HL-60 (cell line): Measurements from ENCODE around the gene SLC22A5.

Source experiments
- DNase-seq, 2 experiments: peaks; one replicate each; pipeline ENCODE4 v3.0.0-alpha.2; 2010 to 2020; ENCODE audit warnings: low read depth in 1 of 2, low spot score in 1 of 2
- H3K27ac ChIP-seq: fragments of 250-450 bp; sonication (Bioruptor Pico); replicated peaks from 2 replicates; pipeline ENCODE4 v1.5.1; 2020; ENCODE audit warnings: mild to moderate bottlenecking, moderate library complexity
- H3K27me3 ChIP-seq: fragments of 250-450 bp; sonication (Bioruptor Pico); 2 replicates; pipeline ENCODE4 v1.5.1; 2021; ENCODE audit warnings: mild to moderate bottlenecking, moderate library complexity; ENCODE audit not compliant: insufficient read depth, poor library complexity, severe bottlenecking
- H3K4me3 ChIP-seq: replicated peaks from 2 replicates; pipeline ENCODE4 v1.5.1; 2011; ENCODE audit warnings: mild to moderate bottlenecking, control low read depth, low read length; ENCODE audit not compliant: insufficient read depth
- GABPA ChIP-seq: IDR thresholded peaks from 2 replicates; pipeline ENCODE4 v1.6.1; 2012; ENCODE audit warnings: low read depth
- POLR2AphosphoS5 ChIP-seq: IDR thresholded peaks from 2 replicates; pipeline ENCODE4 v1.6.1; 2012; ENCODE audit warnings: low read depth
- SPI1 ChIP-seq: IDR thresholded peaks from 2 replicates; pipeline ENCODE4 v1.6.1; 2012; ENCODE audit warnings: low read depth, mild to moderate bottlenecking, borderline replicate concordance
- TF ChIP-seq, protein P1 (sequence below): IDR thresholded peaks from one replicate; pipeline ENCODE4 v1.5.1; 2011; ENCODE audit warnings: low read length, control low read depth, inconsistent platforms; ENCODE audit not compliant: insufficient read depth
- TF ChIP-seq, protein P2 (sequence below): IDR thresholded peaks from 2 replicates; pipeline ENCODE4 v1.6.1; 2012; ENCODE audit warnings: low read depth; ENCODE audit not compliant: insufficient replicate concordance

Gene SLC22A5

DNA sequence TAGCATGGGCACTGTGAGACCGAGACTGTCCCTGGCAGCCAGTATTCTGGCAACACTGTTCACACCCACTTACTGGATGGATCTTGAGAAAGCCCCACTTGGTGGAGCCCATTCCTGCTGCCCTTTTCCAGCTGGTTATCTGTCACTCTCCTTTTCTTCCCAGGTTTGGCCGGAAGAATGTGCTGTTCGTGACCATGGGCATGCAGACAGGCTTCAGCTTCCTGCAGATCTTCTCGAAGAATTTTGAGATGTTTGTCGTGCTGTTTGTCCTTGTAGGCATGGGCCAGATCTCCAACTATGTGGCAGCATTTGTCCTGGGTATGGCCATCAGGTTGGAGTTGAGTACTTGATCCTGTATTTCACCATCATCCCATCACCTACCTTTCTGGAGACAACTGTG, 14.5 kb downstream of the SLC22A5 start:
- TF ChIP-seq, protein P1, sequence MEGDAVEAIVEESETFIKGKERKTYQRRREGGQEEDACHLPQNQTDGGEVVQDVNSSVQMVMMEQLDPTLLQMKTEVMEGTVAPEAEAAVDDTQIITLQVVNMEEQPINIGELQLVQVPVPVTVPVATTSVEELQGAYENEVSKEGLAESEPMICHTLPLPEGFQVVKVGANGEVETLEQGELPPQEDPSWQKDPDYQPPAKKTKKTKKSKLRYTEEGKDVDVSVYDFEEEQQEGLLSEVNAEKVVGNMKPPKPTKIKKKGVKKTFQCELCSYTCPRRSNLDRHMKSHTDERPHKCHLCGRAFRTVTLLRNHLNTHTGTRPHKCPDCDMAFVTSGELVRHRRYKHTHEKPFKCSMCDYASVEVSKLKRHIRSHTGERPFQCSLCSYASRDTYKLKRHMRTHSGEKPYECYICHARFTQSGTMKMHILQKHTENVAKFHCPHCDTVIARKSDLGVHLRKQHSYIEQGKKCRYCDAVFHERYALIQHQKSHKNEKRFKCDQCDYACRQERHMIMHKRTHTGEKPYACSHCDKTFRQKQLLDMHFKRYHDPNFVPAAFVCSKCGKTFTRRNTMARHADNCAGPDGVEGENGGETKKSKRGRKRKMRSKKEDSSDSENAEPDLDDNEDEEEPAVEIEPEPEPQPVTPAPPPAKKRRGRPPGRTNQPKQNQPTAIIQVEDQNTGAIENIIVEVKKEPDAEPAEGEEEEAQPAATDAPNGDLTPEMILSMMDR: no peak
- TF ChIP-seq GABPA: no peak
- TF ChIP-seq, protein P2, sequence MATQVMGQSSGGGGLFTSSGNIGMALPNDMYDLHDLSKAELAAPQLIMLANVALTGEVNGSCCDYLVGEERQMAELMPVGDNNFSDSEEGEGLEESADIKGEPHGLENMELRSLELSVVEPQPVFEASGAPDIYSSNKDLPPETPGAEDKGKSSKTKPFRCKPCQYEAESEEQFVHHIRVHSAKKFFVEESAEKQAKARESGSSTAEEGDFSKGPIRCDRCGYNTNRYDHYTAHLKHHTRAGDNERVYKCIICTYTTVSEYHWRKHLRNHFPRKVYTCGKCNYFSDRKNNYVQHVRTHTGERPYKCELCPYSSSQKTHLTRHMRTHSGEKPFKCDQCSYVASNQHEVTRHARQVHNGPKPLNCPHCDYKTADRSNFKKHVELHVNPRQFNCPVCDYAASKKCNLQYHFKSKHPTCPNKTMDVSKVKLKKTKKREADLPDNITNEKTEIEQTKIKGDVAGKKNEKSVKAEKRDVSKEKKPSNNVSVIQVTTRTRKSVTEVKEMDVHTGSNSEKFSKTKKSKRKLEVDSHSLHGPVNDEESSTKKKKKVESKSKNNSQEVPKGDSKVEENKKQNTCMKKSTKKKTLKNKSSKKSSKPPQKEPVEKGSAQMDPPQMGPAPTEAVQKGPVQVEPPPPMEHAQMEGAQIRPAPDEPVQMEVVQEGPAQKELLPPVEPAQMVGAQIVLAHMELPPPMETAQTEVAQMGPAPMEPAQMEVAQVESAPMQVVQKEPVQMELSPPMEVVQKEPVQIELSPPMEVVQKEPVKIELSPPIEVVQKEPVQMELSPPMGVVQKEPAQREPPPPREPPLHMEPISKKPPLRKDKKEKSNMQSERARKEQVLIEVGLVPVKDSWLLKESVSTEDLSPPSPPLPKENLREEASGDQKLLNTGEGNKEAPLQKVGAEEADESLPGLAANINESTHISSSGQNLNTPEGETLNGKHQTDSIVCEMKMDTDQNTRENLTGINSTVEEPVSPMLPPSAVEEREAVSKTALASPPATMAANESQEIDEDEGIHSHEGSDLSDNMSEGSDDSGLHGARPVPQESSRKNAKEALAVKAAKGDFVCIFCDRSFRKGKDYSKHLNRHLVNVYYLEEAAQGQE: no peak
- no peak overlapping the region for H3K27ac ChIP-seq
- no peaks in the 10 kb centered on the region for H3K27me3 ChIP-seq
- DNase-seq: no peak
- H3K4me3 ChIP-seq: no peak overlapping the region

DNA sequence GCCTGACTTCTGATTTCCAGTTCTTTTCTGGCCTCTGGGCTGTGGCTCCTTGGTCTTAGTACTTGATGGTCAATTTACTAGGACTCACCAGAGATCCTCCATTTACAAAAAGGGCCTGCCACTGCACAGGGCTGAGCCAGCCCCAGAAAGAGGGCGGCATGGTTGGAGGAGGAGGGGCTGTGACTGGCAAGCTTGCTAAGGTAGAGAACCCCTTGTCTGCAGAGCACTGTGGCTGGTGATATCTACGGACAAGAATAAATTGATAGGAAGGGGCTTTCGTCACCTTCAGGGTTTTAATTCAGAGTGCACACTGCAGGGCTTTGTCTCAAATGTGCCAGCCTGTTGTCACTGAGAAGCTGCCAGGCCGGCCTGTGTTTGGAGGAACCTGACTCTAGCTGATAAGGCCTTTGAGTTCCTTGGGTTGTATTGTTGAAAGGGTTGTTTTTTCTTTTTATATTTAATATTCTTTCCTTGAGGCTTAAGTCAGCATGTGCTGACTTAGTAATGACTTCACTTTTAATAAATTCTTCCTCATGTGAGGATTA, 15.1 kb downstream of the SLC22A5 start:
- Histone ChIP-seq H3K27me3 (no peaks in the 10 kb centered on the region), H3K4me3 (no peak overlapping the region), H3K27ac (no peak overlapping the region)
- TF ChIP-seq SPI1: no peak
- TF ChIP-seq, protein P1: no peak
- no peak for TF ChIP-seq GABPA
- TF ChIP-seq, protein P2: no peak
- TF ChIP-seq POLR2AphosphoS5: no peak
- no peak for DNase-seq

DNA sequence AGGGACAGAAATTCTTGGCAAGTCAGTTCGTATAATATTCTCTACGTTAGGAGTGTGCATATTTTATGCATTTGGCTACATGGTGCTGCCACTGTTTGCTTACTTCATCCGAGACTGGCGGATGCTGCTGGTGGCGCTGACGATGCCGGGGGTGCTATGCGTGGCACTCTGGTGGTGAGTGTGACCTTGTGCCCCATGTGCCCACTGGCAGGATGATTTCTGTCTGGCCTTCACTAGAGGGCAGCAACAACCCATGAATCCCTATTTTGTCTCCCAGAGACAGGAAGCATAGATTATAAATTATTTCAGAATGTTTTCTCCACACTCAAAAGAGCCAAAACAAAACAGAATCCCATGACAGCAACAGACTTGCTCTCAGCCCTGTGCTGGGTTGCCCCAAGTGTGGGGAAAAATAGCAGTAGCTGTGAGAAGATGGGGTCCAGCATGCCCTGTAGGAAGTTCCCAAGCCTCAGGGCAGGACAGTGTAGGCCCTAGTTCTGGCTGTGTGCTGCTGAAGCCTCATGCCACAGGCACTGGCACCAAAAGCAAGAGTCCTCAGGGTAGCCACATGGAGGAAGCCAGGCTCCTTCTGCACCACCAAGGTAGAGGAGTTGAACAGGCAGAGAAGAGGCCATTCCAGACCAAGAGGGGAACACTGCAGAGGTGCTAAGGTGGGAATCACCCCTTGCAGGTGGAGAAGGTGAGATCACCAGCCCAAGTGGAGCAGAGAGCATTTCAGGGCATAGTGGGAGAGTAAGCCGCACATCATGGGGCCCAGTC, 16.0 kb downstream of the SLC22A5 start:
- TF ChIP-seq POLR2AphosphoS5: no peak
- TF ChIP-seq, protein P1: peak; percentile 34
- no peak for TF ChIP-seq GABPA
- peak in 1 of 2 experiments; percentile 49 for DNase-seq
- H3K4me3 ChIP-seq: no peak overlapping the region
- no peaks in the 10 kb centered on the region for H3K27me3 ChIP-seq
- H3K27ac ChIP-seq: no peak overlapping the region
